HG03103 (cell line): Measurements from ENCODE around the gene ZNF529.
"Not testable (repeated sequence)": the region's sequence is repeated elsewhere in the genome, so short reads cannot be mapped to it uniquely, and the experiment has no call there.

Source experiments
- ATAC-seq: cut with Tn5 transposase; IDR thresholded peaks from one replicate; pipeline ENCODE4 v1.9.1; 2021; ENCODE audit warnings: low read depth; ENCODE audit not compliant: unreplicated experiment

ZNF529 gene

GRCh38 chr19:36573020-36573894 lies at the start of gene ZNF529:
TSS of gene ZNF529 (minus strand) at chr19:36573292. CDS start at chr19:36572346, 946 bp downstream.
- peak; percentile 85 for ATAC-seq

DNA sequence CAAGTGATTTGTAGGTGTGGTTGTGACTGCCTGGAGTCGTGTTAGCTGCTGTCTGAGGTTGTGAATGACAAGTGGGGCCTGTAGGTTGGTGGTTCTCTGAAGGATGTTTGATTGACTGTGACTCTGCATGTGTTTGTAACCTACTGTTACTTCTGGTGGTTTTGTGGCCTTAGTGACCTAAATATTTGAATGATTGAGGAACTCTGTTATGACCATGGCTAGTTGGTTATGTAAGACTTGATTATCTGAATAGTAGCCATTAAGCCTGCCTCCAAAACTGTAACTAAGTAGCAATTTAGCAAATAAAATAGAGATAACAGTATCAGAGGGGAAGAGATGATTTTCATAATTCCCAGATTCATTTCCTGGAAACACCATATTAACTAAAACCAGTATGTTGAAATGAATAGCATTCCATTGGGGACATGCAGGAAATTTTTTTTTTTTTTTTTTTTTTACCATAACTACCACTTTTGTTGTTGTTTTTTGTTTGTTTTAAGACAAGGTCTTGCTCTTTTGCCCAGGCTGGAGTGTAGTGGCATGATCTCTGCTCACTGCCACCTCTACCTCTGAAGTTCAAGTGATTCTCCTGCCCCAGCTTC lies 32.9 kb upstream of the ZNF529 start:
- no peak for ATAC-seq

- ATAC-seq: peak; percentile 57
Measured at GRCh38 chr19:36605101-36605876, 32.2 kb upstream of the ZNF529 start, which contains the start of gene ZNF382. TSS of gene ZNF382 (plus strand) at chr19:36605313. CDS start at chr19:36609915, 4,602 bp downstream.

- peak; percentile 75 for ATAC-seq
Measured at GRCh38 chr19:36604656-36605100, 31.6 kb upstream of the ZNF529 start.

GRCh38 chr19:36602681-36603080 lies 29.6 kb upstream of the ZNF529 start:
- not testable (repeated sequence) for ATAC-seq

DNA sequence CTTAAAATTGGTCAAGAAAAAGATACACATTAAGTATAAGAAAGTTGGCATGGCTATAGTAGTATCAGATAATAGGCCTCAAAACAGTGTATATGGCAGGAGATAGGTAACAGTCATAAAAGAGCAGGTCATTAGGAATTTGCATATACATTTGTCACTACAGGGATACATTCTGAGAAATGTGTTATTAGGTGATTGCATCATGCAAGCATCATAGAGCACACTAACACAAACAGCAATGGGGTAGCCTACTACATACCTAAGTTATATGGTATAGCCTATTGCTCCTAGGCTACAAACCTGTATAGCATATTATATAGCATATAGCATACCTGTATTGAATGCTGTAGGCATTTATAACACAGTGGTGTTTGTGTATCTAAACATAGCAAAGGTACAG lies 6.2 kb upstream of the ZNF529 start:
- no peak for ATAC-seq

DNA sequence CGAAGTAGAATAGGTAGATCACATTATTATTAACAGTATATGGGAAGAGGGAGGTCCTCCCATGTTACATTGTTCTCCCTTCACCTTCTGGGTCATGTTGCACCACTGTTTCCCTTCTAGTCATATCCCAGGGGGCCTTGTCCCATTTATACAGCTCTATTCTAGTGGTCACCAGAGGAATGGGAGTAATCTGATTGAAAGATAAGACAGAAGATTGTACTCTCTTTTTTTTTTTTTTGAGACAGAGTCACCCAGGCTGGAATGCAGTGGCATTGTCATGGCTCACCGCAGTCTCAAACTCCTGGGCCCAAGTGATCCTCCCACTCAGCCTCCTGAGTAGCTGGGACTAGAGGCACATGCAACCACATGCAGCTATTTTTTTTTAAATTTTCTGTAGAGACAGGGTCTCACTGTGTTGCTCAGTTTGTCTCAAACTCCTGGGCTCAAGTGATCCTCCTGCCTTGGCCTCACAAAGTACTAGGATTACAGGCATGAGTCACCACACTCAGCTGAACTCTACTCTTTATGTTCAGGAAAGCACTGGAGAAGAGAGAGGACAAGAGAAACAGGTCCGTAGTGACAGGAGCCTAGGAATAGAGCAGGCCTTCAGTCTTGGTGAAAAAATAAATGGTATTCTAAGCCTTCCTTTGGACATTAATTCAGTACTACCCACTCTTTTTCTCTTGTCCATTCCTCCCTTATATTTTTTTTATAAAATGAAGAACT lies 4.3 kb upstream of the ZNF529 start:
- no peak for ATAC-seq

GRCh38 chr19:36574741-36575140 lies 1.6 kb upstream of the ZNF529 start:
- no peak for ATAC-seq

GRCh38 chr19:36573895-36574720 lies 1.0 kb upstream of the ZNF529 start:
- no peak for ATAC-seq

DNA sequence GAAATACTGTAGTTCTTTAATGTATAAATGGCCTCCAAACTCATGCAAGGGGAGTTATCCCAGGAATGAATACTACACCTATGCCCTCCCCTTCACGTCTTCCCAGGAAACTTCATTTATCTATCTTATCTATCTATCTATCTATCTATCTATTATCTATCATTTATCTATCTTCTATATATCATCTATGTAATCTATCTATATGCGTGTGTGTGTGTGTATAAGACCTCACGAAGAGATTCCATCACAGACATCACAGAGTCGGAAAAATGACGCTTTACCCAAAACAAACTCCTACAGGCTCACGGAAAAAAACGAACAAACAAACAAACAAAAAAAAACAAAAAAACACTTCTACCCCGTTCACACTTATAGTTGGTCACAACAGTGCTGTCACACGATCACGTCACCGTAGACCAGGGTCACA lies 486 bp downstream of the ZNF529 start:
- no peak for ATAC-seq

GRCh38 chr19:36564391-36564790 lies 8.7 kb downstream of the ZNF529 start:
- no peak for ATAC-seq

- ATAC-seq: no peak
Measured at GRCh38 chr19:36547001-36547732, 25.9 kb downstream of the ZNF529 start.

GRCh38 chr19:36528921-36529518 lies 44.1 kb downstream of the ZNF529 start:
- ATAC-seq: no peak

DNA sequence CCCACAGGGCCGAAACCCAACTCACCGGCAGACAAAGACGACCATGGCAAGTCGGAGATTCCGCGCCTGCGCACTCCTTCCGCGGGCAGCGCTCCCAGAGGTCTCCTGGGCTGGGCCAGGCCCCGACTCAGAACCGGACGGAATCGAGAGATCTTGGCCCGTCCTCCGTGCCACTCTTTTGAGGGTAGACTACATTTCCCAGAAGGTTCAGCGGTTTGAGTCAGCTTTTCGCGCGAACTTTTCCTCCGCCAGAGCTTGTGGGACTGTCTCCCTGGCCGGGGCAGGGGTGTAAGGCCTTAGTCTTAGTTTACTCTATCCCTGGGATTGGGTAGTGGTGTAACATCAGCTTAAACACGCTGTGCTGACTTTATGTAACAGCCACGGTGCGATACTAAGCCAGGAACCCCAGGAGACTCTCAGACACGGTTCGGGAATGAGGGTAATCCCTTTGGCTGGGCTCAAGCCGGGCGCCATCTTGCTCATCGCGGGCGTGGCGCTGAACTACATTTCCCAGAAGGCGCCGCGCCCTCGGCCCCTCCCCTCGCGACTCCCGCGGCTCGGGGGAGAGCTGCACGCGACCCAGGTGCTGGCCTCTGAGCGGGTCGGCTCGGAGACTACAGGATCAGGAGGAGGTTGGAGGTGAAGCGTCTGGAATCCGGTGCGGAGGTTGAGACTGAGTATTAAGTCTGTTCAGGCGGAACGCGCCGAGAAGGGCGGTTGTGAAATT lies 44.7 kb downstream of the ZNF529 start, which contains the start of gene ZNF260:
Gene ZNF260, minus strand, starts transcription at position 78 of the 727 bp plus-strand sequence. CDS start 13,033 bp downstream, outside the sequence.
- peak; percentile 83 for ATAC-seq

DNA sequence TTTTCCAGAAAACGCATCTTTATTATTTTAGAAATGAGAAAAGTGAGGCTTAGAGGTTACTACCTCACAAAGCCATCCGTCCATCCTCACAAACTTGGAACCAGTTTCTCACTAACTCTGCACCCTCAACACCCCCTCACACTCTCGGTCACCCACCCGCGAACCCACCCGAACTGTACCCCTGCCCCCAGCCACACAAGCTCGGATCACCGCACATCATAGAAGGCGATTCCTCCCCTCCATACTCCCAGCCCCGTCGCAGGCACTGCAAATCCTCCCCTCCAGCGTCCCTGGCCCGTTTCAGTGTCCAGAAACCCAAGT lies 45.3 kb downstream of the ZNF529 start:
- ATAC-seq: no peak

- no peak for ATAC-seq
Measured at GRCh38 chr19:36527341-36527740, 45.8 kb downstream of the ZNF529 start.

DNA sequence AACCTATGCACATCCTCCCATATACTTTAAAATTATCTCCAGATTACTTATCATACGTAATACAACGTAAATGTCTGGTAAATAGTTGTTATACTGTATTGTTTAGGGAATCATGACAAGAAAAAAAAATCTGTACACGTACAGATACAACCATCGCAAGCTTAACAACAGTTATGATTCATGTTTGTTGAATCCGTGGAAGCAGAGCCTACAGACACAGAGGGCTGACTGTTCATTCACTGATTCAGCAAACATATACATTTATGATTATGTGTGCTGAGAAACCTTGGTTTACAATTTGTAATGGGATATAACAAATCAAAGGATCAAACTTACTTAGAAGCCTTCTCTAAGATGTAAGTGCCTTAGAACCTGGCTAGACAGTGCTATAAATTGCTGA lies 46.5 kb downstream of the ZNF529 start:
- ATAC-seq: no peak

DNA sequence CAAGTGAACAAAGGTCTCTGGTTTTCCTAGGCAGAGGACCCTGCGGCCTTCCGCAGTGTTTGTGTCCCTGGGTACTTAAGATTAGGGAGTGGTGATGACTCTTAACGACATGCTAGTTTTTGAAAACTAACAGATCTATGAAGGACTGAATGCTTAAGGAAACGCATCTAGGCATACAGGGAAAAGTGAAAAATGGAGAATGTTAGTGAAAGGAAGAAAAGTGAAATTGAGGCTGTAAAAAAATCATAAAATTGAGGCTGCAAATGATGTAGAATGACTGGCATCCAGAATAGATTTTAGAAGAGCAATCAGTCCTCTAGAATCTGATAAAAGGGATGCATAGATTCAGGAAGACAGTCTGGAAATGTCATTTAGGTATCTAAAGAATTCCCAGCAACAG lies 48.5 kb downstream of the ZNF529 start:
- ATAC-seq: no peak
